Measurements from ENCODE around the gene LMBR1. TPM values are rescaled to one million over a fixed set of nuclear protein-coding genes. Genes with fewer than 3 reads are reported as not detected.

Gene LMBR1
- total and polyA plus RNA-seq, 2 experiments from 2014 or later, result 37.2 to 53.1 TPM

GRCh38 chr7:156780724-156781455, 112.1 kb downstream of the LMBR1 start:
- no peaks in the 10 kb centered on the region for H4K20me1 ChIP-seq (ENCODE audit: insufficient read depth, poor library complexity, severe bottlenecking)
- 84% methylated on average over 4 of the region's 4 CpGs for WGBS (ENCODE audit: low lambda C conversion rate, missing lambda C conversion rate)
- DNase-seq (ENCODE audit: low spot score), result no peak
- H3K79me2 ChIP-seq, result no peaks in the 10 kb centered on the region
- no peaks in the 10 kb centered on the region for H3K9me2 ChIP-seq (replicated peaks; ENCODE audit: insufficient read depth)
- H3K27me3 ChIP-seq, result no peaks in the 10 kb centered on the region
- no peak overlapping the region for H3K4me3 ChIP-seq
- H3K9me3 ChIP-seq (ENCODE audit: low read depth), result no peaks in the 10 kb centered on the region
- no peak overlapping the region for H3K4me2 ChIP-seq
- TF ChIP-seq CTCF (IDR thresholded peaks at IDR 0.05; ENCODE audit: poor library complexity) (no peak), EZH2 (IDR thresholded peaks at IDR 0.05; ENCODE audit: borderline replicate concordance) (no peak), EZH2phosphoT487 (IDR thresholded peaks at IDR 0.05; ENCODE audit: low read depth, severe bottlenecking, unreplicated experiment) (no peak)
- H3K27ac ChIP-seq, result no peak overlapping the region
- no peaks in the 10 kb centered on the region for H3K36me3 ChIP-seq (replicated peaks; ENCODE audit: insufficient read depth, low read depth)
- no peak overlapping the region for H2AFZ ChIP-seq
- no peaks in the 10 kb centered on the region for H3K4me1 ChIP-seq (ENCODE audit: insufficient read depth)

DNA sequence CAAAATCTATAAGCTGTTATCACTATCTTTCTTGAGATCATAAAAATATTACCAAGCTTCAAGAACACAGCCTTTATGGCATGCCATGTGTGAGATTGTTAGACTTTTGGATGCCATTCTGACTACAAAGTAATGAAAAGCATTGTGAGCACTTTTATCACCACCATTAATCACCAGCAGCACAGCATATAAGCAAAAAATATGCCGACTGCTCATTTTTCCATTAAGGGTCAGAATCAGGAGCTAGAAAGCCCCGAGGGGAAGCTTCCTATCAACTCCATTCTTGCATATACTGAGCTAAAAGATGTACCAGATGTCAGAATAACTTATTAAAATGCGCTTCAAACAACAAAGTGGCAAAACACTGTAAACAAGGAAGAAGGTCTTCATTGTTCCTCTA, 114.3 kb downstream of the LMBR1 start:
- no peaks in the 10 kb centered on the region for H3K9me3 ChIP-seq (ENCODE audit: low read depth)
- H3K4me1 ChIP-seq (ENCODE audit: insufficient read depth), result no peaks in the 10 kb centered on the region
- no peaks in the 10 kb centered on the region for H3K9me2 ChIP-seq (replicated peaks; ENCODE audit: insufficient read depth)
- no peak overlapping the region for H2AFZ ChIP-seq
- TF ChIP-seq EZH2phosphoT487 (IDR thresholded peaks at IDR 0.05; ENCODE audit: low read depth, severe bottlenecking, unreplicated experiment) (no peak), CTCF (IDR thresholded peaks at IDR 0.05; ENCODE audit: poor library complexity) (no peak), EZH2 (IDR thresholded peaks at IDR 0.05; ENCODE audit: borderline replicate concordance) (no peak)
- H3K27ac ChIP-seq, result no peak overlapping the region
- no peaks in the 10 kb centered on the region for H3K36me3 ChIP-seq (replicated peaks; ENCODE audit: insufficient read depth, low read depth)
- H3K79me2 ChIP-seq, result no peaks in the 10 kb centered on the region
- 59% methylated on average over 3 of the region's 3 CpGs for WGBS (ENCODE audit: low lambda C conversion rate, missing lambda C conversion rate)
- no peak for DNase-seq (ENCODE audit: low spot score)
- H3K4me2 ChIP-seq, result no peak overlapping the region
- no peaks in the 10 kb centered on the region for H4K20me1 ChIP-seq (ENCODE audit: insufficient read depth, poor library complexity, severe bottlenecking)
- no peaks in the 10 kb centered on the region for H3K27me3 ChIP-seq
- no peak overlapping the region for H3K4me3 ChIP-seq

GRCh38 chr7:156778201-156778600, 114.8 kb downstream of the LMBR1 start:
- no peaks in the 10 kb centered on the region for H3K9me3 ChIP-seq (ENCODE audit: low read depth)
- TF ChIP-seq EZH2 (IDR thresholded peaks at IDR 0.05; ENCODE audit: borderline replicate concordance), result no peak
- no peak for TF ChIP-seq CTCF (IDR thresholded peaks at IDR 0.05; ENCODE audit: poor library complexity)
- TF ChIP-seq EZH2phosphoT487 (IDR thresholded peaks at IDR 0.05; ENCODE audit: low read depth, severe bottlenecking, unreplicated experiment), result no peak
- no peaks in the 10 kb centered on the region for H3K27me3 ChIP-seq
- DNase-seq (ENCODE audit: low spot score), result no peak
- H3K36me3 ChIP-seq (replicated peaks; ENCODE audit: insufficient read depth, low read depth), result no peaks in the 10 kb centered on the region
- no peak overlapping the region for H3K4me3 ChIP-seq
- no peaks in the 10 kb centered on the region for H4K20me1 ChIP-seq (ENCODE audit: insufficient read depth, poor library complexity, severe bottlenecking)
- no peaks in the 10 kb centered on the region for H3K4me1 ChIP-seq (ENCODE audit: insufficient read depth)
- no peak overlapping the region for H3K4me2 ChIP-seq
- 95% methylated on average over 3 of the region's 3 CpGs for WGBS (ENCODE audit: low lambda C conversion rate, missing lambda C conversion rate)
- no peaks in the 10 kb centered on the region for H3K9me2 ChIP-seq (replicated peaks; ENCODE audit: insufficient read depth)
- no peak overlapping the region for H2AFZ ChIP-seq
- H3K27ac ChIP-seq, result no peak overlapping the region
- no peaks in the 10 kb centered on the region for H3K79me2 ChIP-seq
